Measurements from ENCODE around the gene PRKCQ. TPM values are rescaled to one million over a fixed set of nuclear protein-coding genes. Genes with fewer than 3 reads are reported as not detected.

Gene PRKCQ
- total and polyA plus RNA-seq, 2 of the 8 experiments (the other 6 are each of a cell fraction or from before 2014, with no cell fraction given), result 9.1 to 22.6 TPM

DNA sequence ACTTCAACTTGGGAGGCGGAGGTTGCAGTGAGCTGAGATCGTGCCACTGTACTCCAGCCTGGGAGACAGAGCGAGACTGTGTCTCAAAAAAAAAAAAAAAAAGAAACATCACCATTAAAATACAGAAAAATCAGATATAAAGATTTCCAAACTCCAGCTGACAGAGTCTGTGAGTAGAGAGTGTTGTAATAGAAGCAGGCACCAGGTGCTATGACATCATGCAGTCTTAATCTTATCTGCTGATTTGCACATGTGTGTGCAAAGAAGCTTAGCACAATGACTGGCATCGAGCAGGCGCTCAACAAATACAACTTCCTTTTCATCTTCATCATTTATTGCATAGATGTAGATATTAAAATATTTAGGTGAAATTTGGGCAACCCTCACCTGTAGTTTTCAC lies 92.2 kb downstream of the PRKCQ start (continued):
- TF ChIP-seq, protein P1, sequence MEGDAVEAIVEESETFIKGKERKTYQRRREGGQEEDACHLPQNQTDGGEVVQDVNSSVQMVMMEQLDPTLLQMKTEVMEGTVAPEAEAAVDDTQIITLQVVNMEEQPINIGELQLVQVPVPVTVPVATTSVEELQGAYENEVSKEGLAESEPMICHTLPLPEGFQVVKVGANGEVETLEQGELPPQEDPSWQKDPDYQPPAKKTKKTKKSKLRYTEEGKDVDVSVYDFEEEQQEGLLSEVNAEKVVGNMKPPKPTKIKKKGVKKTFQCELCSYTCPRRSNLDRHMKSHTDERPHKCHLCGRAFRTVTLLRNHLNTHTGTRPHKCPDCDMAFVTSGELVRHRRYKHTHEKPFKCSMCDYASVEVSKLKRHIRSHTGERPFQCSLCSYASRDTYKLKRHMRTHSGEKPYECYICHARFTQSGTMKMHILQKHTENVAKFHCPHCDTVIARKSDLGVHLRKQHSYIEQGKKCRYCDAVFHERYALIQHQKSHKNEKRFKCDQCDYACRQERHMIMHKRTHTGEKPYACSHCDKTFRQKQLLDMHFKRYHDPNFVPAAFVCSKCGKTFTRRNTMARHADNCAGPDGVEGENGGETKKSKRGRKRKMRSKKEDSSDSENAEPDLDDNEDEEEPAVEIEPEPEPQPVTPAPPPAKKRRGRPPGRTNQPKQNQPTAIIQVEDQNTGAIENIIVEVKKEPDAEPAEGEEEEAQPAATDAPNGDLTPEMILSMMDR (IDR thresholded peaks at IDR 0.05; ENCODE audit: control extremely low read depth in 1 of 3, insufficient read depth in 1 of 3, low read depth in 1 of 3, low read length in 3 of 3), result no peak
- TF ChIP-seq, protein P2, sequence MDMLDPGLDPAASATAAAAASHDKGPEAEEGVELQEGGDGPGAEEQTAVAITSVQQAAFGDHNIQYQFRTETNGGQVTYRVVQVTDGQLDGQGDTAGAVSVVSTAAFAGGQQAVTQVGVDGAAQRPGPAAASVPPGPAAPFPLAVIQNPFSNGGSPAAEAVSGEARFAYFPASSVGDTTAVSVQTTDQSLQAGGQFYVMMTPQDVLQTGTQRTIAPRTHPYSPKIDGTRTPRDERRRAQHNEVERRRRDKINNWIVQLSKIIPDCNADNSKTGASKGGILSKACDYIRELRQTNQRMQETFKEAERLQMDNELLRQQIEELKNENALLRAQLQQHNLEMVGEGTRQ (IDR thresholded peaks at IDR 0.05; ENCODE audit: low read length), result no peak
- no peak for TF ChIP-seq RAD21 (IDR thresholded peaks at IDR 0.05 in 1 of 2, conservative IDR thresholded peaks at IDR 0.05 in 1 of 2; ENCODE audit: low read depth in 2 of 2, low read length in 2 of 2)
- TF ChIP-seq RXRA (IDR thresholded peaks at IDR 0.05; ENCODE audit: insufficient read depth, low read depth, low read length), result no peak
- no peak for TF ChIP-seq EGR1 (IDR thresholded peaks at IDR 0.05; ENCODE audit: borderline replicate concordance, low read depth, low read length)
- TF ChIP-seq BRCA1 (IDR thresholded peaks at IDR 0.05; ENCODE audit: low read depth, low read length), result no peak
- no peak for TF ChIP-seq POLR2A (IDR thresholded peaks at IDR 0.05; ENCODE audit: control extremely low read depth in 1 of 2, low read depth in 2 of 2, low read length in 2 of 2)
